CD14-positive monocyte (primary cell): Measurements from ENCODE around the gene CUX1. TPM values are rescaled to one million over a fixed set of nuclear protein-coding genes. Genes with fewer than 3 reads are reported as not detected.
A peak's percentile ranks its signal among the peaks of the same experiment; 100 is the strongest.

Source experiments
- DNase-seq, 3 donors: peaks; one replicate each; pipeline ENCODE4 v3.0.0-alpha.2; 2011 to 2022
- H2AFZ ChIP-seq: 2 replicates; pipeline ENCODE4 v1.6.0; 2012; ENCODE audit warnings: mild to moderate bottlenecking, low read depth, low read length, inconsistent platforms; ENCODE audit not compliant: insufficient read depth, poor library complexity, severe bottlenecking
- H3K27ac ChIP-seq, 2 donors: 1 replicate in 1 of 2; 2 replicates in 1 of 2; pipeline ENCODE4 v1.5.1; 2012 to 2013; ENCODE audit warnings: low read length in 2 of 2, control low read depth in 1 of 2, inconsistent platforms in 1 of 2, low read depth in 1 of 2, mild to moderate bottlenecking in 1 of 2
- H3K27me3 ChIP-seq, 2 donors: one replicate each; pipeline versions ENCODE4 v1.6.0 to v1.6.1; 2011 to 2013; ENCODE audit warnings: low read length in 2 of 2; ENCODE audit not compliant: control insufficient read depth in 2 of 2, insufficient read depth in 2 of 2
- H3K36me3 ChIP-seq, 2 donors: replicated peaks in 1 of 2; 1 replicate in 1 of 2; 2 replicates in 1 of 2; pipeline versions ENCODE4 v1.5.1 to v1.6.1; 2012 to 2013; ENCODE audit warnings: low read length in 2 of 2, control low read depth in 1 of 2, inconsistent platforms in 1 of 2, mild to moderate bottlenecking in 1 of 2; ENCODE audit not compliant: insufficient read depth in 2 of 2, control insufficient read depth in 1 of 2
- H3K4me1 ChIP-seq, 2 donors: 1 replicate in 1 of 2; 2 replicates in 1 of 2; pipeline versions ENCODE4 v1.5.1 to v1.6.1; 2012 to 2013; ENCODE audit warnings: low read length in 2 of 2, control low read depth in 1 of 2, inconsistent platforms in 1 of 2, mild to moderate bottlenecking in 1 of 2, moderate library complexity in 1 of 2; ENCODE audit not compliant: insufficient read depth in 2 of 2, control insufficient read depth in 1 of 2
- H3K4me2 ChIP-seq: replicated peaks from 2 replicates; pipeline ENCODE3; 2012; ENCODE audit warnings: low read length, moderate library complexity, mild to moderate bottlenecking; ENCODE audit not compliant: poor library complexity, severe bottlenecking; ENCODE audit errors: extremely low read depth
- H3K4me3 ChIP-seq, 3 experiments: fragments of 200-600 bp in 1 of 3; sonication (generic) in 1 of 3; replicated peaks in 1 of 3; 1 replicate in 2 of 3; 2 replicates in 1 of 3; pipeline ENCODE4 v1.5.1; 2011 to 2013; ENCODE audit warnings: low read length in 3 of 3, mild to moderate bottlenecking in 3 of 3, control low read depth in 2 of 3, low read depth in 2 of 3, inconsistent platforms in 1 of 3, moderate library complexity in 1 of 3
- H3K79me2 ChIP-seq: 2 replicates; pipeline ENCODE4 v1.6.0; 2012; ENCODE audit warnings: mild to moderate bottlenecking, control low read depth, inconsistent platforms, low read length, moderate library complexity; ENCODE audit not compliant: insufficient read depth
- H3K9ac ChIP-seq: 2 replicates; pipeline ENCODE4 v1.6.0; 2017; ENCODE audit warnings: low read length, mild to moderate bottlenecking; ENCODE audit not compliant: insufficient read depth, poor library complexity, severe bottlenecking
- H3K9me3 ChIP-seq, 2 donors: replicated peaks in 1 of 2; 1 replicate in 1 of 2; 2 replicates in 1 of 2; pipeline versions ENCODE4 v1.5.1 to v1.6.1; 2012 to 2013; ENCODE audit warnings: low read length in 2 of 2, control low read depth in 1 of 2; ENCODE audit not compliant: control insufficient read depth in 1 of 2, insufficient read depth in 1 of 2
- H4K20me1 ChIP-seq: 2 replicates; pipeline ENCODE4 v1.6.0; 2012; ENCODE audit warnings: mild to moderate bottlenecking, low read length, control low read depth, moderate library complexity; ENCODE audit not compliant: insufficient read depth
- H3K27ac Mint-ChIP-seq, 7 donors: one replicate each; pipeline ENCODE4 v1.8.0; 2020; ENCODE audit warnings: mild to moderate bottlenecking in 7 of 7, mixed read lengths in 7 of 7, moderate library complexity in 6 of 7, inconsistent platforms in 2 of 7
- H3K27me3 Mint-ChIP-seq, 3 donors: one replicate each; pipeline ENCODE4 v1.8.0; 2021 to 2022; ENCODE audit warnings: low read depth in 3 of 3, mild to moderate bottlenecking in 3 of 3, mixed read lengths in 3 of 3, moderate library complexity in 3 of 3, inconsistent platforms in 1 of 3
- H3K36me3 Mint-ChIP-seq, 2 donors: one replicate each; pipeline ENCODE4 v1.8.0; 2020; ENCODE audit warnings: mixed read lengths in 2 of 2, inconsistent platforms in 1 of 2, mild to moderate bottlenecking in 1 of 2
- H3K4me1 Mint-ChIP-seq: one replicate; pipeline ENCODE4 v1.8.0; 2020; ENCODE audit warnings: mild to moderate bottlenecking, mixed read lengths
- H3K4me3 Mint-ChIP-seq, 2 donors: one replicate each; pipeline ENCODE4 v1.8.0; 2020; ENCODE audit warnings: mild to moderate bottlenecking in 2 of 2, mixed read lengths in 2 of 2, moderate library complexity in 1 of 2
- H3K9me3 Mint-ChIP-seq, 7 donors: one replicate each; pipeline ENCODE4 v1.8.0; 2020 to 2022; ENCODE audit warnings: mixed read lengths in 7 of 7, mild to moderate bottlenecking in 6 of 7, moderate library complexity in 6 of 7, inconsistent platforms in 2 of 7
- CTCF ChIP-seq: fragments of 200-600 bp; IDR thresholded peaks from one replicate; pipeline ENCODE4 v1.8.0; 2022; ENCODE audit warnings: antibody characterized with exemption, mild to moderate bottlenecking
- WGBS: methylation state at CpG from one replicate; pipeline ENCODE4 v1.1.5; 2013; ENCODE audit warnings: missing lambda C conversion rate; ENCODE audit not compliant: insufficient coverage; 5-methylcytosine and 5-hydroxymethylcytosine counted together
- intact Hi-C, 2 donors: fragments of 100-400 bp; cut with micrococcal nuclease; formaldehyde crosslinking; loops; one replicate each; pipeline versions ENCODE4 v1.15.0 to v1.15.1; 2023
- polyA plus RNA-seq, 3 donors: library from polyadenylated mRNA; depleted of rRNA in 1 of 3; unstranded in 2 of 3; stranded (reverse) in 1 of 3; fragments of 300-500 nt in 2 of 3; fragments of >200 nt in 1 of 3; fragmentation: Illumina TruSeq in 2 of 3; gene quantifications; 1 replicate in 2 of 3; 2 replicates in 1 of 3; pipeline ENCODE4 v1.2.3, GENCODE V29; 2012 to 2021

The CUX1 gene
- polyA plus RNA-seq, 3 donors: 17.6 to 38.0 (median 28.0) TPM

GRCh38 chr7:102220229-102220850, 402.9 kb downstream of the CUX1 start:
- no peak overlapping the region for H3K9ac ChIP-seq
- H3K36me3 ChIP-seq: peaks cover 31 to 74% of the 10 kb centered on the region in 2 donors
- no peaks in the 10 kb centered on the region for H3K4me1 ChIP-seq
- H3K4me3 Mint-ChIP-seq: no peak overlapping the region
- no peaks in the 10 kb centered on the region for H3K9me3 ChIP-seq
- no peak overlapping the region for H2AFZ ChIP-seq
- no peak overlapping the region for H3K4me2 ChIP-seq
- peak overlapping the region in 1 of 7 donors; percentile 8 for H3K27ac Mint-ChIP-seq
- DNase-seq: no peak
- no peaks in the 10 kb centered on the region for H3K27me3 ChIP-seq
- intact Hi-C loops: no loop called here
- peaks cover 0 to 2% (median 0%) of the 10 kb centered on the region in 7 donors for H3K9me3 Mint-ChIP-seq
- peaks cover 53% of the 10 kb centered on the region for H4K20me1 ChIP-seq
- no peaks in the 10 kb centered on the region for H3K79me2 ChIP-seq
- H3K27ac ChIP-seq: no peak overlapping the region
- no peaks in the 10 kb centered on the region for H3K4me1 Mint-ChIP-seq
- no peak overlapping the region for H3K4me3 ChIP-seq
- TF ChIP-seq CTCF: no peak
- H3K36me3 Mint-ChIP-seq: peaks cover 55 to 83% of the 10 kb centered on the region in 2 donors
- peaks cover 0 to 4% (median 0%) of the 10 kb centered on the region in 3 donors for H3K27me3 Mint-ChIP-seq
- 90% methylated on average over 11 of the region's 14 CpGs for WGBS

- H3K79me2 ChIP-seq: no peaks in the 10 kb centered on the region
- no peaks in the 10 kb centered on the region for H3K27me3 ChIP-seq
- peaks cover 25 to 74% of the 10 kb centered on the region in 2 donors for H3K36me3 ChIP-seq
- H2AFZ ChIP-seq: no peak overlapping the region
- Mint-ChIP-seq H3K4me3 (no peak overlapping the region), H3K9me3 (peaks cover 0 to 2% (median 0%) of the 10 kb centered on the region in 7 donors), H3K36me3 (peaks cover 48 to 82% of the 10 kb centered on the region in 2 donors), H3K4me1 (no peaks in the 10 kb centered on the region), H3K27ac (peak overlapping the region in 1 of 7 donors; percentile 8), H3K27me3 (peaks cover 0 to 4% (median 0%) of the 10 kb centered on the region in 3 donors)
- DNase-seq: no peak
- H3K27ac ChIP-seq: no peak overlapping the region
- no peaks in the 10 kb centered on the region for H3K9me3 ChIP-seq
- H3K9ac ChIP-seq: no peak overlapping the region
- intact Hi-C loops: no loop called here
- TF ChIP-seq CTCF: no peak
- peaks cover 53% of the 10 kb centered on the region for H4K20me1 ChIP-seq
- H3K4me3 ChIP-seq: no peak overlapping the region
- 97% methylated on average over 13 of the region's 20 CpGs for WGBS
- no peak overlapping the region for H3K4me2 ChIP-seq
- H3K4me1 ChIP-seq: no peaks in the 10 kb centered on the region
Measured at GRCh38 chr7:102220960-102221800, 403.8 kb downstream of the CUX1 start.
